A673 (cell line): ENCODE data around the gene AQP7.

ENCODE experiments used
- EZH2 ChIP-seq: fragments of 200-600 bp; sonication (generic); IDR thresholded peaks from 2 replicates; pipeline ENCODE4 v1.6.1; 2017; ENCODE audit warnings: borderline replicate concordance, low read depth, mild to moderate bottlenecking, mixed read lengths, antibody characterized with exemption, low read length; ENCODE audit not compliant: poor library complexity, severe bottlenecking
- TF ChIP-seq, protein P1 (sequence below): fragments of 300-800, 200-600 bp; sonication (generic); conservative IDR thresholded peaks from 2 replicates; pipeline ENCODE4 v1.5.1; 2017; ENCODE audit warnings: low read depth, mild to moderate bottlenecking, antibody characterized with exemption, low read length, moderate library complexity, mixed read lengths

DNA sequence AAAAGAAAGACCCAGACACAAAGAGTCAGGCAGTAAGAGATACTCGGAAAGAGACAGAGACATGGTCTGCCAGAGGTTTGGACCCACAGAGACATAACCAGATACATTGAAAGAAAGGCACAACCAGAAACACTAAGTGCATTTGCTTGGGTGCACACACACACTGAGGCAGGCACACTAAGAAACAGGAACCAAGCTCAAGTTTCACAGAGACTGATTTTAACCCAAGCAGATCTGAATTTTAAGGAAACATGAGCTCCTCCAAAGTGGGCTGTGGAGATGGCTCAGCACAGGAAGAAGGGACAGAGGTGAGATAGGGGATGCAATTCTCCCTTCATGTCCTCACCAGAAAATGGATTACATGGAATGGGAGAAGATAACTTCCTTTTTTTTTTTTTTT, 35.5 kb upstream of the AQP7 start:
- TF ChIP-seq, protein P1, sequence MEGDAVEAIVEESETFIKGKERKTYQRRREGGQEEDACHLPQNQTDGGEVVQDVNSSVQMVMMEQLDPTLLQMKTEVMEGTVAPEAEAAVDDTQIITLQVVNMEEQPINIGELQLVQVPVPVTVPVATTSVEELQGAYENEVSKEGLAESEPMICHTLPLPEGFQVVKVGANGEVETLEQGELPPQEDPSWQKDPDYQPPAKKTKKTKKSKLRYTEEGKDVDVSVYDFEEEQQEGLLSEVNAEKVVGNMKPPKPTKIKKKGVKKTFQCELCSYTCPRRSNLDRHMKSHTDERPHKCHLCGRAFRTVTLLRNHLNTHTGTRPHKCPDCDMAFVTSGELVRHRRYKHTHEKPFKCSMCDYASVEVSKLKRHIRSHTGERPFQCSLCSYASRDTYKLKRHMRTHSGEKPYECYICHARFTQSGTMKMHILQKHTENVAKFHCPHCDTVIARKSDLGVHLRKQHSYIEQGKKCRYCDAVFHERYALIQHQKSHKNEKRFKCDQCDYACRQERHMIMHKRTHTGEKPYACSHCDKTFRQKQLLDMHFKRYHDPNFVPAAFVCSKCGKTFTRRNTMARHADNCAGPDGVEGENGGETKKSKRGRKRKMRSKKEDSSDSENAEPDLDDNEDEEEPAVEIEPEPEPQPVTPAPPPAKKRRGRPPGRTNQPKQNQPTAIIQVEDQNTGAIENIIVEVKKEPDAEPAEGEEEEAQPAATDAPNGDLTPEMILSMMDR, result no peak
- TF ChIP-seq EZH2, result no peak
